Glomerular visceral epithelial cell (primary cell): Measurements from ENCODE around the gene GJB4.
"Not testable (repeated sequence)": the region's sequence is repeated elsewhere in the genome, so short reads cannot be mapped to it uniquely, and the experiment has no call there.

ENCODE experiments used
- DNase-seq: peaks from one replicate; pipeline ENCODE4 v3.0.0-alpha.2; 2016; ENCODE audit errors: extremely low spot score

Gene GJB4

DNA sequence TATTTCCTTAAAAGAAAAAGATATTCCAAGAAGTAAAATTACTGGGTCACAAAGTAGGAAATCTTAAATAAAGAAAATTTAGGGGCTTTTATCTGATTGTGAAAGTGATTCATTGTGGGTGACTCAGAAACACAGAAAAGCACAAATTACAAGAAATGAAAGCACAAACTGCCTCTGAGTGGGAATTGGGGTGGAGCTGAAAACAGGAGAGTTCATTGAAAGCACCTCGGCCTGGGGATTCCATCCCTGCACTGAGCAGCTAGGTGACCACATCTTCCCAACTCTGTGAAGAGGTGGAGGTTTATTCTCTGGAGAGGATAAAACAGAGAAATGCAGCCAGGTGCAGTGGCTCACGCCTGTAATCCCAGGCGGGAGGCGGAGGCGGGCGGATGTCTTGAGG is 40.7 kb downstream of the GJB4 start:
- DNase-seq, result no peak

DNA sequence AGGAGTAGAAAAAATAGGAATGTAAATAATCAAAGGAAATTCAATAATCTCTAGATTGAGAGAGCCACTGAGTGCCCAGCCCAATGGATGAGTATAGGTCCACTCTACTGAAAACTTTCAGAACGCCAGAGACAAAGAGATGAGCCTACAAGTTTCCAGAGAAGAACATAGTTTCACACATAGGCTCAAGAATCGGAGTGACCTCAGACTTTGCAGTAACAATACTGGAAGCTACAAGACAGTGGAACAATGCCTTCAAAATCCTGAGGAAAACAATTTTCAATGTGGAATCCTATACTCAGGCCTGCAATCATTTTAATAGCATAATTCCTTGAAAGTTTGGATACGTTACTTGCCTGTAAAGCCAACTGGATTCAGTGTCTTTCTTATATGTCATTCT is 44.2 kb downstream of the GJB4 start:
- DNase-seq, result no peak

DNA sequence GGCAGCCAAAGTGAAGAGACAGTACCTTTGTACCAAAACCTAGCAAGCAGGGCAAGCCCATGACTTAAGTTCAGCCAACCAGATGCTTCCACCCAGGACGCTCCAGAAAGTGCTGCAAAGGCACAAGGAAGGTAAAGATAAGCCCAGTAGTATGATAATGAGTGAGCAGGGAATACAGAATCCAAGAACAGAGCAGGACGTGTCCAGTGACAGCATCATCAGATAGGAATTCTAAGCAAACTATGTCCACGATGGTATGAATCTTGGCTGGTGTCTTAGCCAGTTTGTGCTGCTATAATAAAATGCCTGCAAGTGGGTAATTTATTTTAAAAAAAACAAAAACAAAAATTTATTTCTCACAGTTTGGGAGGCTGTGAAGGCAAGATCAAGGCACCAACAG is 46.9 kb downstream of the GJB4 start:
- no peak for DNase-seq

DNA sequence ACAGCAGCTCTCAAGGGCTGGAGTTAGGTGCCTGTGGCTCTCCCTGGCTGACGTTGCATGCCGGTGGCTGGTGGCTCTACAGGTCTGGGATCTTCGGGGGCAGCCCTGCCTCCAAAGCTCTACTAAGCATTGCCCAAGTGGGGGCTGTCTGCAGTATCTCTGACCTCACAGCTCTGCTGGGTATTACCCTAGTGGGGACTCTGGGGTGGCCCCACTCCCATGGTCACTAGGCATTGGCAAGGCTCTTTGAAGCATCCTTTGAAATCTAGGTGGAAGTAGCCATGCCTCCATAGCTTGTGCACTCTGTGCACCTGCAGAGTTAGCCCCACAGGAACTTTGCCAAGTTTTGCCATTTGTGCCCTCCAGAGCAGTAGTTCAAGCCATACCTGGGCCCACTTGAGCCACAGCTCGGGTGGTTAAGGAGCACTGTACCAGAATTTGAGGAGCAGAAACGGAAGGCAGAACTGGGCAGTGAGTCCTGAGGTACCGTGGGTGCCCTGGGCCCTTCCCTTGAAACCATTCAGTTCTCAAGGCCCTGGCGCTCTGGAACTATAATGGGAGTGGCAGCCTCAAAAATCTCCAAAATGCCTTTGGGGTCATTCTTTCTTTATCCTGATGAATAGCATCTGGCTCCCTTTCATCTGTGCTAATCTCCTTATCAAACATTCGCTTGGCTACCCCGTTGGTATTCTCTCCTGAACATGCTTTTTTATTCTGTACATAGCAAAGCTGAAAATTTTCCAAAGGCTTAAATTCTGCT is 48.7 kb downstream of the GJB4 start:
- no peak for DNase-seq

DNA sequence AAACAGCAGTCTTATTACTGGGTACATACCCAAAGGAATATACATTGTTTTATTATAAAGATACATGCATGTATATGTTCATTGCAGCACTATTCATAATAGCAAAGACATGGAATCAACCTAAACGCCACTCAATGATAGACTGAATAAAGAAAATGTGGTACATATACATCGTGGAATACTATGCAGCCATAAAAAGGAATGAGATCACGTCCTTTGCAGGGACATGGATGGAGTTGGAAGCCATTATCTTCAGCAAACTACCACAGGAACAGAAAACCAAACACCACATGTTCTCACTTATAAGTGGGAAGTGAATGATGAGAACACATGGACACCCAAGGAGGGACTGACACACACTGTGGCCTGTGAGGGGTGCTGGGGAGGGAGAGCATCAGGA is 51.2 kb downstream of the GJB4 start:
- DNase-seq, result not testable (repeated sequence)
